Measurements from ENCODE around the gene SERPINA1.

GRCh38 chr14:94365624-94366023, 22.8 kb downstream of the SERPINA1 start:
- no peak for TF ChIP-seq POLR2A (IDR thresholded peaks at IDR 0.05)
- TF ChIP-seq, protein P1, sequence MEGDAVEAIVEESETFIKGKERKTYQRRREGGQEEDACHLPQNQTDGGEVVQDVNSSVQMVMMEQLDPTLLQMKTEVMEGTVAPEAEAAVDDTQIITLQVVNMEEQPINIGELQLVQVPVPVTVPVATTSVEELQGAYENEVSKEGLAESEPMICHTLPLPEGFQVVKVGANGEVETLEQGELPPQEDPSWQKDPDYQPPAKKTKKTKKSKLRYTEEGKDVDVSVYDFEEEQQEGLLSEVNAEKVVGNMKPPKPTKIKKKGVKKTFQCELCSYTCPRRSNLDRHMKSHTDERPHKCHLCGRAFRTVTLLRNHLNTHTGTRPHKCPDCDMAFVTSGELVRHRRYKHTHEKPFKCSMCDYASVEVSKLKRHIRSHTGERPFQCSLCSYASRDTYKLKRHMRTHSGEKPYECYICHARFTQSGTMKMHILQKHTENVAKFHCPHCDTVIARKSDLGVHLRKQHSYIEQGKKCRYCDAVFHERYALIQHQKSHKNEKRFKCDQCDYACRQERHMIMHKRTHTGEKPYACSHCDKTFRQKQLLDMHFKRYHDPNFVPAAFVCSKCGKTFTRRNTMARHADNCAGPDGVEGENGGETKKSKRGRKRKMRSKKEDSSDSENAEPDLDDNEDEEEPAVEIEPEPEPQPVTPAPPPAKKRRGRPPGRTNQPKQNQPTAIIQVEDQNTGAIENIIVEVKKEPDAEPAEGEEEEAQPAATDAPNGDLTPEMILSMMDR (IDR thresholded peaks at IDR 0.05) = no peak
- no peak for TF ChIP-seq POLR2AphosphoS5 (IDR thresholded peaks at IDR 0.05; ENCODE audit: insufficient read depth in 1 of 2, low read depth in 1 of 2)

Data from vagina (tissue), 2 donors.